ENCODE measurements around the gene DVL1. TPM values are rescaled to one million over a fixed set of nuclear protein-coding genes. Genes with fewer than 3 reads are reported as not detected.
A peak's percentile ranks its signal among the peaks of the same experiment; 100 is the strongest.

Gene DVL1
- total and polyA plus RNA-seq, 9 of the 15 experiments (the other 6 are each of a cell fraction or from before 2014, with no cell fraction given) = 0.62 to 135 (median 24.3) TPM

GRCh38 chr1:1286313-1287261 lies 62.6 kb downstream of the DVL1 start:
- ATAC-seq = peak; percentile 2; the same call in 1 of the 3 replicates
- no peaks in the 10 kb centered on the region for H3K9me3 ChIP-seq (replicated peaks; ENCODE audit: control insufficient read depth, insufficient read depth, low read depth, low read length)
- H3K9ac ChIP-seq (ENCODE audit: insufficient read depth in 1 of 2, low read depth in 2 of 2, low read length in 2 of 2) = peak overlapping the region in 1 of 2 experiments; percentile 68; a peak in 1 of 4 replicates
- H3K4me1 ChIP-seq (replicated peaks in 1 of 2; ENCODE audit: control insufficient read depth in 2 of 2, insufficient read depth in 2 of 2, low read length in 2 of 2) = peaks cover 0 to 71% of the 10 kb centered on the region in 2 experiments; a peak in 3 of 5 replicates
- no TSS peak for BruUV-seq (replicated peaks)
- H3K4me3 ChIP-seq = no peak overlapping the region
- peaks cover 3% of the 10 kb centered on the region for H3K9me1 ChIP-seq (ENCODE audit: control insufficient read depth, insufficient read depth, low read length)
- H4K20me1 ChIP-seq (replicated peaks; ENCODE audit: control insufficient read depth, insufficient read depth, low read length) = peaks cover 14% of the 10 kb centered on the region; the same call in 1 of the 2 replicates
- no peak for FAIRE-seq
- intact Hi-C loops (cut with micrococcal nuclease) (no loop called here), in situ Hi-C loops (cut with MboI) (no loop called here)
- TF ChIP-seq CTCFL (IDR thresholded peaks at IDR 0.05; ENCODE audit: borderline replicate concordance, insufficient read depth, low read depth, low read length, poor library complexity, severe bottlenecking) (peak; percentile 62), NFE2L1 (tag; IDR thresholded peaks at IDR 0.05; ENCODE audit: borderline replicate concordance, low read depth) (no peak)
- peaks cover 2 to 33% of the 10 kb centered on the region in 2 experiments; a peak in 3 of 5 replicates for H3K27me3 ChIP-seq (ENCODE audit: control insufficient read depth in 2 of 2, insufficient read depth in 2 of 2, low read length in 2 of 2)
- CTCF ChIA-PET (ENCODE audit: low intra/inter-chr PET ratio) = no interaction called here
- no peak overlapping the region for H3K27ac ChIP-seq (ENCODE audit: extremely low read depth, low read depth, low read length)
- POLR2A ChIA-PET = interaction anchor here (0.5 to 2.3 kb wide), 7 partner anchors 10 to 270 kb away, joined by 3 to 6 read pairs (median 4); partner anchors contain the start of gene UBE2J2
- H3K36me3 ChIP-seq (ENCODE audit: control insufficient read depth, insufficient read depth, low read length) = no peaks in the 10 kb centered on the region
- no peak overlapping the region for H2AFZ ChIP-seq (ENCODE audit: low read depth, low read length)
- no peaks in the 10 kb centered on the region for H3K79me2 ChIP-seq (ENCODE audit: control insufficient read depth, insufficient read depth, low read length)
- WGBS (ENCODE audit: insufficient coverage, low coverage, missing lambda C conversion rate) = 29% methylated on average over 36 of the region's 50 CpGs
- no peak overlapping the region for H3K4me2 ChIP-seq (ENCODE audit: insufficient read depth, low read length)
- peak in 2 of 4 experiments; percentile 57 to 58 for DNase-seq (ENCODE audit: extremely low read depth in 1 of 4, low spot score in 3 of 4)
